Stimulated activated CD8-positive, alpha-beta memory T cell treated with anti-CD3 and anti-CD28 coated beads, Interleukin-2, amount 100 ng/mL, for 1 hour (primary cell): Measurements from ENCODE around the gene PRDM16.

ENCODE experiments used
- DNase-seq, 2 donors: peaks; one replicate each; pipeline ENCODE4 v3.0.0-alpha.2; 2020; ENCODE audit warnings: low read depth in 2 of 2

Gene PRDM16

DNA sequence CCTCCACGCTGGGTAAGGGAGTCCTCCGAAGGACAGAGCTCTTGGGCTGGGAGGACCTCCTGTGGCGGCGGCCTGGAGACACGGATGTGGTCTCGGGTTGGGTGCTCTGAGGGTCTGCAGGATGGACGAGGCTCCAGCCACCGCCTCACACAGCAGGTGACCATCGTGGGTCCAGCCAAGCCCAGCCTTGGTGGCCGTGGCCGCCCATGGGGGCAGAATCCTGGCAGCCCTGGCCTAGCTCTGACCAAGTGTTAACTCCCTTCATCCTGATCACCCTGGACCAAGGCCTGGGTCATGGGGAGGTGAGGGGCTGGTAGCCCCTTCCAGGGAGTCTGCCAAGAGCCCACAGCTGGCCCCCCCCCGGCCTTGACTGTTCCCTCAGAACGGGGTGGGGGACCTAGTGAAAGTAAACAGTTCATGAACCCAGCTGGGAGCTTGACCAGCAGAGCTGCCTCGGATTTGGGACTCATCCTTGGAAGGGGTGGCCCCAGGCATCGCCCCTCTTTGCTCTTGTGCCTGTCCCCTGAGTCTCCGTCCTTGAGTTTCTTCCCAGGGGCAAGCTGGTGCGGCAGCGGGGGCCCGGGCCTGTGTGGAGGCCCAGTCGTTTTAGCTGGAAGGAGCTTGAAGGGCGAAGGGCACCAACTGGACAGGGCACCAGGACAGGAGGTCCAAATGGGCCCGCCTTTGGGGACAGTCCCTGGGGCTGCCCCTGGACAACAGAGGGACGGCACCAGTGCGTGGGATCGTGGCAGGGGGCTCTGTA, 403.3 kb downstream of the PRDM16 start:
- DNase-seq = no peak

DNA sequence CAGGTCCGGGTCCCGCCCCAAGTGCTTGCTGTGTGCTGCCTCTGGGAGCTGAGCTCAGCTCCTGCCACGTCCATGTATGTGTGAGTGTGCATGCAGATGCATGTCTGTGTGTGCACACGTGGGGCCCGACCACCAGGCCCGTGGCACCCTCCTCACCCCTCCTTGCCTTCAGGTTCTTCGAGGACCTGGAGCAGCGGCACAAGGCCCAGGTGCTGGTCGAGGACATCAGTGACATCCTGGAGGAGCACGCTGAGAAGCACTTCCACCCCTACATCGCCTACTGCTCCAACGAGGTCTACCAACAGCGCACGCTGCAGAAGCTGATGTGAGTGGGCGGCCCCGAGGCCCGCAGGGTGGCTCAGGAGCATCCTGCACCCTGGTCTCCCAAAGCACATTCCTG, 403.9 kb downstream of the PRDM16 start:
- DNase-seq = no peak

DNA sequence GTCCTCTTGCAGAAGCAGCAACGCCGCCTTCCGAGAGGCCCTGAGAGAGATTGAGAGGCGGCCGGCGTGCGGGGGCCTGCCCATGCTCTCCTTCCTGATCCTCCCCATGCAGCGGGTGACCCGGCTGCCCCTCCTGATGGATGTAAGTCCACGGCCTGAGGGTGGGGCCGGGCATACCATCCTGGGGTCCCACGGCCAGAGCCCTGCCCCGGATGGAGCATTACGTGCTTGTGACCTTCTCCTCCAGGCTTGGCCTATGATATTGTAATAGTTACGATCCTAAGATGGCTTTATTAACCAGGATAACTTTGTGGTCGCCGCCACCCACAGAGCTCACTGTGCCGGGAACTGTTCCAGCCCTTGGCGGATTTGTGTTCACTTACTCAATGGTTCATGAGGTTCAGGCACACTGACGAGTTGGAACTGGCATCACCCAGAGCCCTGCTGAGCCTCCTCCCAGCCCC, 404.4 kb downstream of the PRDM16 start:
- DNase-seq = no peak

GRCh38 chr1:3474016-3474415, 405.0 kb downstream of the PRDM16 start:
- no peak for DNase-seq

GRCh38 chr1:3474421-3474820, 405.4 kb downstream of the PRDM16 start:
- no peak for DNase-seq

- DNase-seq = no peak
These were observed 407.0 kb downstream of the PRDM16 start for GRCh38 chr1:3475839-3476573.

DNA sequence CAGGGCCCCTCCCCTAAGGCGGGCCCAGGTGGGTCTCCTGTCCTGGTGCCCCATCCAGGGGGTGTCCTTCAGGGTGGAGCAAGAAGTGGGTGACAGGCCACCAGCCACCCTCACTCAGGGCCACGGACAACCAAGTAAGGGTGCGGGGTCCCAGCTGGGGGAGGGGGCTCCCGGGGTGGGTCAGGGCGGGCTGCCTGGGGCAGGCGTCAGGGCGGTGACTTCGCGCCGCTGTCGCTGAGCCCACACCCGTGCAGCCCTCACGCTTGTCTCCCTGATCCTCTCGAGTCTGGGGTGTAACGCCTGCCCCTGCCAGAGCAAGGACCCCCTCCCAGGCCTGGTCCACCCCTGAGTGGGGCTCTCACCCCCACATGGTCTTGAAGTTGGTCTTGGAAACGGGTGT, 407.7 kb downstream of the PRDM16 start:
- no peak for DNase-seq

GRCh38 chr1:3477241-3477995, 408.4 kb downstream of the PRDM16 start:
- DNase-seq = no peak

- no peak for DNase-seq
These were observed 409.2 kb downstream of the PRDM16 start for GRCh38 chr1:3478187-3478586.

GRCh38 chr1:3479511-3480368, 410.7 kb downstream of the PRDM16 start:
- no peak for DNase-seq

GRCh38 chr1:3480369-3480719, 411.3 kb downstream of the PRDM16 start:
- no peak for DNase-seq

- DNase-seq = no peak
These were observed 412.0 kb downstream of the PRDM16 start for GRCh38 chr1:3481046-3481445.

DNA sequence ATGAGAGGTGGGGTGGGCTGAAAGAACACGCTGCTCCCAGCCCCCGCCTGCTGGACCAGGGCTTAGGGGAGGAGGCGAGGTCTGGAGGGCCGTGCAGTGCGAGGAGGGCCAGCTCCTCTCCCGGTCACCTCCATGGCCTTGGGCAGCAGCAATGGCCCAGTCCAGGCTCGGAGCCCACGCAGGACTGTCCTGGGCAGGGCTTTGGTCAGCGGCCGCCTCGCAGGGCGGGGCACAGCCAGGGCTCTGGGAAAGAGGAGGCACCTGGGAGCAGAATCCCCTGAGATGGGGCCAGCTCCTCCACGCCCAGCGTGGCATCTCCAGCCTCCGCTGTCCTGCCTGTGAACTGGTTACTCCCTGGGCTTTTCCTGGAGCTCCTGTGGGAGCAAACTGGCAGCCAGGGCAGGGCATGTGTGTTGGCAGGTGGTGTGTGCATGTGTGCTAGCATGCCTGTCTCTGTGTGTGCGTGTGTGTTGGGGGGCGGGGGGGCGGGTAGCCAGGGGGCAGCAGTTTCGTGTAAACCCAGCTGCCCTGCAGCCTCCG, 412.9 kb downstream of the PRDM16 start:
- no peak for DNase-seq

DNA sequence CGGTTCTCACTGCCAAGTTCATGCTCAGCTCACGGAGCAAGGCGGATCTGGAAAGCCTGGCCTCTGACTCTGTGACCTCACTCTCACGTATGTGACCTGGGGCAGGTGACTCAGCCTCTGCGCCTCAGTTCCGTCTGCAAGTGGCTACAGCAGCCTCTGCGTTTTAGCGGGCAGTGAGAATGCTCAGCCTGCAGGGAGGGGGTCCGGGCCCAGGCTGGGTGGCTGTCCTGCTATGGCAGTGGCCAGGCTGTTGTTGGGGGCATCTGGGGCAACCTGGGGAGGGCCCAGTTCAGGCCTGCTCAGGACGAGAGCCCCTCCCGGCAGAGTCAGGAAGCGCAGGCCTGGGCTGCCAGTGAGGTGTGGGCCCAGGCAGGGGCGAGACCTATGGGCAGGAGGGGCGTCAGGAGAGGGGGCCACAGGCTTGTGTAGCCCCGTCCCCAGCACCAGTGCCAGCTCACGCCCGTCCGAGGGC, 413.4 kb downstream of the PRDM16 start:
- no peak for DNase-seq

- DNase-seq = no peak
These were observed 414.4 kb downstream of the PRDM16 start for GRCh38 chr1:3483380-3483779.

DNA sequence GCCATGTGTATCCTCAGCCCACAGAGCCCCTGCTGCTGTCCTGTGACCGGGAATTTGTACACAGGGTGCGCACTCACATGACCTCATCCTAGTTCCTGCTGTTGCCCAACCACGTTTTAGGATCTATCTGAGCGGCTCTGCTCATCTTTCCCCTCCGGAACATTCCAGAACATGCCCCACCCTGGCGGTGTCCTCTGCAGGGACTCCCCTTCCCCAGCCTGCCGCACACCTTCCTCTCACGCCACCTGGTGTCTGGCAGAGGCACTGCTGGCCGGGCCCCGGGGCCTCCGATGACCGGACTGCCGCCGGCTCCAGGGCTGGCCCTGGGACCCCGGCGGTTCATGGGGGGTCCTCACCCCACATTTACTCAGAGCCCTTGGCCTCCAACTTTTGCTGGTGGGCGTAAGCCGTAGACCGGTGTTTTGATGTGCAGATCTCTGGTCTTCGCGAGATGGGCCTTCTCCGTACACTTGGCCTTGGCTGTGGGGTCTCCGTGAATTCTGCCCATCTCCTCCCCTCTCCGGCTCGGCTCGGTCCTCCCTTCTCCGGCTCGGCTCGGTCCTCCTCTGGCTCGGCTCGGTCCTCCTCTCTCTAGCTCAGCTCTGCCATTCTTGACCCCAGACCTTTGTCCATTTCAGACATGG, 414.9 kb downstream of the PRDM16 start:
- DNase-seq = no peak

GRCh38 chr1:3485016-3485415, 416.0 kb downstream of the PRDM16 start:
- DNase-seq = no peak
